ENCODE measurements around the gene ADAMTSL4.

Gene ADAMTSL4

GRCh38 chr1:150557813-150558212 lies 8.6 kb downstream of the ADAMTSL4 start:
- Histone ChIP-seq H3K27ac (ENCODE audit: low read length) (no peak overlapping the region), H3K4me3 (ENCODE audit: low read length) (no peak overlapping the region)

GRCh38 chr1:150558303-150558704 lies 9.1 kb downstream of the ADAMTSL4 start:
- Histone ChIP-seq H3K4me1 (ENCODE audit: insufficient read depth, low read length) (peaks cover 19% of the 10 kb centered on the region), H3K9me3 (ENCODE audit: insufficient read depth, low read depth, low read length) (no peaks in the 10 kb centered on the region), H3K9ac (ENCODE audit: low read depth, low read length) (no peak overlapping the region), H3K36me3 (ENCODE audit: insufficient read depth, low read depth, low read length) (no peaks in the 10 kb centered on the region), H3K4me3 (ENCODE audit: low read length) (no peak overlapping the region), H3K27me3 (ENCODE audit: insufficient read depth, low read length) (no peaks in the 10 kb centered on the region), H3K27ac (ENCODE audit: low read length) (no peak overlapping the region)

More at GRCh38 chr1:150557813-150558212, 8.6 kb downstream of the ADAMTSL4 start:
- peaks cover 14% of the 10 kb centered on the region for H3K4me1 ChIP-seq (ENCODE audit: insufficient read depth, low read length)
- H3K36me3 ChIP-seq (ENCODE audit: insufficient read depth, low read depth, low read length): no peaks in the 10 kb centered on the region
- no peaks in the 10 kb centered on the region for H3K9me3 ChIP-seq (ENCODE audit: insufficient read depth, low read depth, low read length)
- no peak overlapping the region for H3K9ac ChIP-seq (ENCODE audit: low read depth, low read length)
- no peaks in the 10 kb centered on the region for H3K27me3 ChIP-seq (ENCODE audit: insufficient read depth, low read length)

- Histone ChIP-seq H3K4me1 (ENCODE audit: insufficient read depth, low read length) (peaks cover 26% of the 10 kb centered on the region), H3K27ac (ENCODE audit: low read length) (no peak overlapping the region), H3K4me3 (ENCODE audit: low read length) (no peak overlapping the region), H3K9ac (ENCODE audit: low read depth, low read length) (no peak overlapping the region), H3K27me3 (ENCODE audit: insufficient read depth, low read length) (no peaks in the 10 kb centered on the region), H3K36me3 (ENCODE audit: insufficient read depth, low read depth, low read length) (no peaks in the 10 kb centered on the region), H3K9me3 (ENCODE audit: insufficient read depth, low read depth, low read length) (no peaks in the 10 kb centered on the region)
Measured at GRCh38 chr1:150558761-150559655, 9.8 kb downstream of the ADAMTSL4 start.

- Histone ChIP-seq H3K4me1 (ENCODE audit: insufficient read depth, low read length) (peaks cover 28% of the 10 kb centered on the region), H3K9me3 (ENCODE audit: insufficient read depth, low read depth, low read length) (no peaks in the 10 kb centered on the region), H3K27me3 (ENCODE audit: insufficient read depth, low read length) (no peaks in the 10 kb centered on the region), H3K9ac (ENCODE audit: low read depth, low read length) (no peak overlapping the region), H3K27ac (ENCODE audit: low read length) (no peak overlapping the region), H3K4me3 (ENCODE audit: low read length) (no peak overlapping the region), H3K36me3 (ENCODE audit: insufficient read depth, low read depth, low read length) (no peaks in the 10 kb centered on the region)
Measured at GRCh38 chr1:150559656-150560010, 10.4 kb downstream of the ADAMTSL4 start.

GRCh38 chr1:150560011-150560438 lies 10.8 kb downstream of the ADAMTSL4 start:
- Histone ChIP-seq H3K4me3 (ENCODE audit: low read length) (no peak overlapping the region), H3K4me1 (ENCODE audit: insufficient read depth, low read length) (peaks cover 28% of the 10 kb centered on the region), H3K27me3 (ENCODE audit: insufficient read depth, low read length) (no peaks in the 10 kb centered on the region), H3K27ac (ENCODE audit: low read length) (no peak overlapping the region), H3K9me3 (ENCODE audit: insufficient read depth, low read depth, low read length) (no peaks in the 10 kb centered on the region), H3K36me3 (ENCODE audit: insufficient read depth, low read depth, low read length) (no peaks in the 10 kb centered on the region), H3K9ac (ENCODE audit: low read depth, low read length) (peak overlapping the region; percentile 92; the same call in 1 of the 2 replicates)

GRCh38 chr1:150560576-150561253 lies 11.5 kb downstream of the ADAMTSL4 start:
- H3K9me3 ChIP-seq (ENCODE audit: insufficient read depth, low read depth, low read length): no peaks in the 10 kb centered on the region
- peak overlapping the region; percentile 88 for H3K27ac ChIP-seq (ENCODE audit: low read length)
- no peaks in the 10 kb centered on the region for H3K36me3 ChIP-seq (ENCODE audit: insufficient read depth, low read depth, low read length)
- H3K9ac ChIP-seq (ENCODE audit: low read depth, low read length): peak overlapping the region; percentile 92
- peaks cover 28% of the 10 kb centered on the region for H3K4me1 ChIP-seq (ENCODE audit: insufficient read depth, low read length)
- H3K4me3 ChIP-seq (ENCODE audit: low read length): peak overlapping the region; percentile 92
- no peaks in the 10 kb centered on the region for H3K27me3 ChIP-seq (ENCODE audit: insufficient read depth, low read length)

GRCh38 chr1:150561254-150561973 lies 12.2 kb downstream of the ADAMTSL4 start:
- Histone ChIP-seq H3K9me3 (ENCODE audit: insufficient read depth, low read depth, low read length) (no peaks in the 10 kb centered on the region), H3K4me1 (ENCODE audit: insufficient read depth, low read length) (peaks cover 28% of the 10 kb centered on the region), H3K27me3 (ENCODE audit: insufficient read depth, low read length) (no peaks in the 10 kb centered on the region), H3K36me3 (ENCODE audit: insufficient read depth, low read depth, low read length) (no peaks in the 10 kb centered on the region), H3K27ac (ENCODE audit: low read length) (peak overlapping the region; percentile 88), H3K9ac (ENCODE audit: low read depth, low read length) (peak overlapping the region; percentile 92), H3K4me3 (ENCODE audit: low read length) (peak overlapping the region; percentile 92)

GRCh38 chr1:150561974-150562445 lies 12.8 kb downstream of the ADAMTSL4 start:
- H3K9me3 ChIP-seq (ENCODE audit: insufficient read depth, low read depth, low read length): no peaks in the 10 kb centered on the region
- H3K4me1 ChIP-seq (ENCODE audit: insufficient read depth, low read length): peaks cover 34% of the 10 kb centered on the region
- peak overlapping the region; percentile 92 for H3K4me3 ChIP-seq (ENCODE audit: low read length)
- peak overlapping the region; percentile 88 for H3K27ac ChIP-seq (ENCODE audit: low read length)
- H3K36me3 ChIP-seq (ENCODE audit: insufficient read depth, low read depth, low read length): no peaks in the 10 kb centered on the region
- no peaks in the 10 kb centered on the region for H3K27me3 ChIP-seq (ENCODE audit: insufficient read depth, low read length)
- H3K9ac ChIP-seq (ENCODE audit: low read depth, low read length): peak overlapping the region; percentile 92

- peaks cover 40% of the 10 kb centered on the region for H3K4me1 ChIP-seq (ENCODE audit: insufficient read depth, low read length)
Measured at GRCh38 chr1:150562446-150563339, 13.5 kb downstream of the ADAMTSL4 start.

GRCh38 chr1:150563340-150564038 lies 14.3 kb downstream of the ADAMTSL4 start:
- Histone ChIP-seq H3K36me3 (ENCODE audit: insufficient read depth, low read depth, low read length) (no peaks in the 10 kb centered on the region), H3K27me3 (ENCODE audit: insufficient read depth, low read length) (no peaks in the 10 kb centered on the region), H3K9me3 (ENCODE audit: insufficient read depth, low read depth, low read length) (no peaks in the 10 kb centered on the region), H3K9ac (ENCODE audit: low read depth, low read length) (peak overlapping the region; percentile 92; the same call in 1 of the 2 replicates), H3K4me1 (ENCODE audit: insufficient read depth, low read length) (peaks cover 45% of the 10 kb centered on the region), H3K27ac (ENCODE audit: low read length) (peak overlapping the region; percentile 58), H3K4me3 (ENCODE audit: low read length) (peak overlapping the region; percentile 92; the same call in 1 of the 2 replicates)

More at GRCh38 chr1:150562446-150563339, 13.5 kb downstream of the ADAMTSL4 start:
- no peaks in the 10 kb centered on the region for H3K27me3 ChIP-seq (ENCODE audit: insufficient read depth, low read length)
- no peaks in the 10 kb centered on the region for H3K36me3 ChIP-seq (ENCODE audit: insufficient read depth, low read depth, low read length)
- H3K9ac ChIP-seq (ENCODE audit: low read depth, low read length): peak overlapping the region; percentile 92
- H3K27ac ChIP-seq (ENCODE audit: low read length): peak overlapping the region; percentile 58
- H3K9me3 ChIP-seq (ENCODE audit: insufficient read depth, low read depth, low read length): no peaks in the 10 kb centered on the region
- H3K4me3 ChIP-seq (ENCODE audit: low read length): peak overlapping the region; percentile 92
